Osteocyte (in vitro differentiated cells): Measurements from ENCODE around the gene GRAMD1A. TPM values are rescaled to one million over a fixed set of nuclear protein-coding genes. Genes with fewer than 3 reads are reported as not detected.

Source experiments
- DNase-seq: peaks from one replicate; pipeline ENCODE4 v3.0.0; 2021; ENCODE audit warnings: mixed read lengths; ENCODE audit not compliant: unreplicated experiment; ENCODE audit errors: extremely low spot score
- H3K27ac Mint-ChIP-seq: one replicate; pipeline ENCODE4 v1.8.0; 2021; ENCODE audit warnings: mild to moderate bottlenecking, mixed read lengths; ENCODE audit not compliant: unreplicated experiment
- H3K27me3 Mint-ChIP-seq: one replicate; pipeline ENCODE4 v1.8.0; 2021; ENCODE audit warnings: mixed read lengths; ENCODE audit not compliant: unreplicated experiment
- H3K36me3 Mint-ChIP-seq: one replicate; pipeline ENCODE4 v1.8.0; 2021; ENCODE audit warnings: mixed read lengths; ENCODE audit not compliant: unreplicated experiment
- H3K4me1 Mint-ChIP-seq: one replicate; pipeline ENCODE4 v1.8.0; 2021; ENCODE audit warnings: mixed read lengths; ENCODE audit not compliant: unreplicated experiment
- H3K4me3 Mint-ChIP-seq: one replicate; pipeline ENCODE4 v1.8.0; 2021; ENCODE audit warnings: mild to moderate bottlenecking, moderate library complexity, mixed read lengths; ENCODE audit not compliant: unreplicated experiment
- H3K9me3 Mint-ChIP-seq: one replicate; pipeline ENCODE4 v1.8.0; 2021; ENCODE audit warnings: mixed read lengths; ENCODE audit not compliant: unreplicated experiment
- total RNA-seq: library from RNA; stranded (reverse); gene quantifications from 2 replicates; pipeline ENCODE4 v1.2.1, GENCODE V29; 2021
- TF ChIP-seq, protein P1 (sequence below): fragments of 200-600 bp; sonication (generic); IDR thresholded peaks from 2 replicates; pipeline ENCODE4 v1.5.0; 2021; ENCODE audit warnings: antibody characterized with exemption, mild to moderate bottlenecking, moderate library complexity

The GRAMD1A gene
- total RNA-seq, 1 donor from 2014 or later: 80.8 TPM

DNA sequence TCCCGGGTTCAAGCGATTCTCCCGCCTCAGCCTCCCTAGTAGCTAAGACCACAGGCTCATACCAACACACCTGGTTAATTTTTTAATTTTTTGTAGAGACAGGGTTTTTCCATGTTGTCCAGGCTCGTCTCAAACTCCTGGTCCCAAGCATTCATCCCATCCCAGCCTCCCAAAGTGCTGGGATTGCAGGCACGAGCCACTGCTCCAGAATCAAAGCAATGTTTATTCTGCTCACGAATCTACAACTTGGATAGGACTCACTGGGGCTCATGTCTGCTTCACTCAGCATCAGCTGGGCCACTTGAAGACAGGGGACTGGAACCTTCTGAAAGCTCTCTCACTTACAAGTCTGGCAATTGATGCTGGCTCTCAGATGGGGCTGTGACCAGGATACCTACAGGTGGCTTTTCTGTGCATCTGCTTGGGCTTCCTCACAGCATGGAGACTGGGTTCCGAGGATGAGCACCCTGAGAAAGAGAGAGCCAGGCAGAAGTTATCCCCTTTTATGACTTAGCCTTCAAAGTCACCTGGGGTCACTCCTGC is 27.9 kb upstream of the GRAMD1A start:
- DNase-seq: peak; percentile 46
- Mint-ChIP-seq H3K4me1 (peaks cover 2% of the 10 kb centered on the region), H3K36me3 (no peaks in the 10 kb centered on the region), H3K9me3 (no peaks in the 10 kb centered on the region), H3K4me3 (no peak overlapping the region), H3K27ac (no peak overlapping the region), H3K27me3 (peaks cover 11% of the 10 kb centered on the region)
- TF ChIP-seq, protein P1, sequence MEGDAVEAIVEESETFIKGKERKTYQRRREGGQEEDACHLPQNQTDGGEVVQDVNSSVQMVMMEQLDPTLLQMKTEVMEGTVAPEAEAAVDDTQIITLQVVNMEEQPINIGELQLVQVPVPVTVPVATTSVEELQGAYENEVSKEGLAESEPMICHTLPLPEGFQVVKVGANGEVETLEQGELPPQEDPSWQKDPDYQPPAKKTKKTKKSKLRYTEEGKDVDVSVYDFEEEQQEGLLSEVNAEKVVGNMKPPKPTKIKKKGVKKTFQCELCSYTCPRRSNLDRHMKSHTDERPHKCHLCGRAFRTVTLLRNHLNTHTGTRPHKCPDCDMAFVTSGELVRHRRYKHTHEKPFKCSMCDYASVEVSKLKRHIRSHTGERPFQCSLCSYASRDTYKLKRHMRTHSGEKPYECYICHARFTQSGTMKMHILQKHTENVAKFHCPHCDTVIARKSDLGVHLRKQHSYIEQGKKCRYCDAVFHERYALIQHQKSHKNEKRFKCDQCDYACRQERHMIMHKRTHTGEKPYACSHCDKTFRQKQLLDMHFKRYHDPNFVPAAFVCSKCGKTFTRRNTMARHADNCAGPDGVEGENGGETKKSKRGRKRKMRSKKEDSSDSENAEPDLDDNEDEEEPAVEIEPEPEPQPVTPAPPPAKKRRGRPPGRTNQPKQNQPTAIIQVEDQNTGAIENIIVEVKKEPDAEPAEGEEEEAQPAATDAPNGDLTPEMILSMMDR: no peak

DNA sequence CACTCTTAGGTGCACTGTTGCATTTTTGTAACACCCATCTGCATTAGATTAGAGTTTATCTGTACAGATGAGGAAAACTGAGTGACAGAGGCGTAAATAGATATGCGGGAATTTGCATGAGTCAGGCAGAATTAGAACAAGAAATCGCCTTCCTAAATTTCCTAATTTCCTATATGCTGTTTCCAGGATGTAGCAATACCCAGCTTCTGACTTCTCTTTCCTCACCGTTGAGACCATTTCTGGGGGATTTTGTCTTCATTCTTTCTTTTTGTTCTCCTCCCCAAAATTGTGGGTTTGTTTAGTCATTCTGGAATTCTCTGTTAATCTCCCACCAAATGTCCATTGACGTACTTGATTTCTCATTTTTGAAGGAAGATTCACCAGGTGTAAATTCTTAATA is 25.5 kb upstream of the GRAMD1A start:
- H3K9me3 Mint-ChIP-seq: no peaks in the 10 kb centered on the region

DNA sequence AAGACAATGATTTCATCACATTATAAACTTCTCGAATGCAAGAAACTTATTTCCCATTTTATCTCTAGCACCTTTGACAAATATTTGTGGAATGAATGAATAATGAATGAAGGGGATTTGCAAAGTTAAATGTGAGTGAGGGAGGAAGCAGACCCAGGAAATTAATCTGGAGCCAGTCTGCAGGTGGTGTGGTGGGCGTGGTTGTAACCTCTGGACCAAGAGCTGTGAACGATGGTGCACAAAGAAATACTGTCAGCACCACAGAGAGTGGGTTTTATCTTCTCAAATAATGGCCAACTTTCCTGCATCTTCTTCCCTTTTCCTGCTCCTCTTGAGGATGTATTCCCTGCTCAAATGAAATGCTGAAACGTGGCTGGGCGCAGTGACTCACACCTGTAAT is 25.1 kb upstream of the GRAMD1A start:
- TF ChIP-seq, protein P1: no peak
- Mint-ChIP-seq H3K27me3 (peaks cover 19% of the 10 kb centered on the region), H3K4me1 (peaks cover 2% of the 10 kb centered on the region), H3K36me3 (no peaks in the 10 kb centered on the region), H3K9me3 (no peaks in the 10 kb centered on the region), H3K27ac (no peak overlapping the region), H3K4me3 (no peak overlapping the region)
- no peak for DNase-seq

More for the DNA sequence above, 25.5 kb upstream of the GRAMD1A start:
- no peak for DNase-seq
- H3K27ac Mint-ChIP-seq: no peak overlapping the region
- TF ChIP-seq, protein P1: no peak
- H3K27me3 Mint-ChIP-seq: peaks cover 16% of the 10 kb centered on the region
- H3K4me3 Mint-ChIP-seq: no peak overlapping the region
- no peaks in the 10 kb centered on the region for H3K36me3 Mint-ChIP-seq
- H3K4me1 Mint-ChIP-seq: peaks cover 2% of the 10 kb centered on the region

DNA sequence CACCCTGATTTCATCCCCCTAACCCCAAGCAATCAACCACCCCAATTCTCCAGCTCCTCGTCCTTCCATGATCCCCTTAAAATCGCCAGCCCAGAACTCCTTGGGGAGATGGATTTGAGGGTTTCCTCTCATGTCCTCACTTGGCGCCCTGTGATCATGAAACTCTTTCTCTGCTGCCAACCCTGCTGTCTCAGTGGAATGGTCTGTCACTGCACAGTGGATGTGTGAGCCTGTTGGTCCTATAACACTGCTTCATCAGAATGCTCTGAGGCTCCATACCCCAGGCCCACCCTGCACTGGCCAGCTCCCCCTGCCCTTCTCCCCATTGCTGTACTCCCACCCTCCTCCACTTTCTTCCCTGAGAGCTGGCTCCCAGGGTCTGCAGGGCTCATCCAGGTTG is 23.5 kb upstream of the GRAMD1A start:
- TF ChIP-seq, protein P1: no peak
- Mint-ChIP-seq H3K4me3 (no peak overlapping the region), H3K27ac (no peak overlapping the region), H3K9me3 (no peaks in the 10 kb centered on the region), H3K36me3 (no peaks in the 10 kb centered on the region), H3K4me1 (peaks cover 2% of the 10 kb centered on the region), H3K27me3 (peaks cover 19% of the 10 kb centered on the region)
- DNase-seq: no peak

DNA sequence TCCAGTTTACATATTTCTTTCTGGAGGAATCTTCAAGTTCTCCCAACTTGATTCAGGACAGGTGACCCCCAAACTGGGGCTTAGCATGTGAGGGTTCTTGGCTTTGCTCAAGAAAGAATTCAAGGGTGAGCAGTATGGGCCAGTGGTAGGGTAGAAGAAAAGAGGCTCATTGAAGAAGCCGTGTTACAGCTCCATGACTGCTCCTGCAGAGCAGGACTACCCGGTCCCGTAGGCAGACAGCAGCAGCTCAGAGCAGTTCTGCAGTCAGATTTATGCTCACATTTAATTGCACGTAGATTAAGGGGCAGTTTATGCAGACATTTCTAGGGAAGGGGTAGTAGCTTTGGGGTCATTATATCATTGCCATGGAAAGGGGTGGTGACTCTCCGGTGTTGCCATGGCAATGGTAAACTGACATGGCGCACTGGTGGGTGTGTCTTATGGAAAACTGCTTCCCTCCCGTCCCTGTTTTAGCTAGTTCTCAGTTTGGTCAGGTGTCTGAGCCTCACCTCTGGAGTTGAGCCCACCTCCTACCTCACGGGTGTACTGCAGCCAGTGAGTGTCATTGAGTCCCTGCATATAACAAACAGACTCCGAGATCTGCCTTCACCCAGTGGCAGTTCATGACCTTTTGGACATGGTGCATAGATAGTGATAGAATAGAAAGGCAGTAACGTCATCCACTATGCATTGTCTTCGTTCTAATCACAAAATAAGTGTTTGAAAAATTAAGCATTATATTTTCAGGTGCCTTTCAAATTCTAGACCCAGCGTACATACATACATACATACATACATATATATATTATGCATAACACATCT is 20.1 kb upstream of the GRAMD1A start:
- peaks cover under 1% of the 10 kb centered on the region for H3K4me1 Mint-ChIP-seq

More for the DNA sequence above, 20.1 kb upstream of the GRAMD1A start:
- H3K36me3 Mint-ChIP-seq: no peaks in the 10 kb centered on the region
- peaks cover 6% of the 10 kb centered on the region for H3K9me3 Mint-ChIP-seq
- H3K27me3 Mint-ChIP-seq: peaks cover 18% of the 10 kb centered on the region
- no peak overlapping the region for H3K27ac Mint-ChIP-seq
- TF ChIP-seq, protein P1: no peak
- DNase-seq: no peak
- H3K4me3 Mint-ChIP-seq: no peak overlapping the region
